Measurements from ENCODE around the gene CCDC195. TPM values are rescaled to one million over a fixed set of nuclear protein-coding genes. Genes with fewer than 3 reads are reported as not detected.
A peak's percentile ranks its signal among the peaks of the same experiment; 100 is the strongest.

The CCDC195 gene
- total RNA-seq, 1 experiment from 2014 or later = not detected

- Histone ChIP-seq H3K23me2 (ENCODE audit: insufficient read length, low read depth, low read length, poor library complexity, severe bottlenecking) (no peaks in the 10 kb centered on the region), H4K91ac (ENCODE audit: insufficient read length, low read depth, low read length) (no peak overlapping the region), H3K9me3 (ENCODE audit: control insufficient read depth, low read depth, low read length) (no peaks in the 10 kb centered on the region), H3K79me1 (ENCODE audit: insufficient read depth, low read depth, low read length, poor library complexity, severe bottlenecking) (no peaks in the 10 kb centered on the region), H3K14ac (ENCODE audit: insufficient read depth, low read length) (no peak overlapping the region), H3T11ph (ENCODE audit: low read length) (no peak overlapping the region), H3K27me3 (ENCODE audit: insufficient read depth, low read length) (no peaks in the 10 kb centered on the region), H3K4ac (ENCODE audit: low read depth, low read length) (no peak overlapping the region), H3K9ac (ENCODE audit: extremely low read depth, insufficient read length, low read length) (no peak overlapping the region), H3K4me2 (ENCODE audit: insufficient read depth, insufficient read length, low read length) (no peak overlapping the region), H3K4me1 (ENCODE audit: insufficient read depth, low read length) (no peaks in the 10 kb centered on the region; the same call in 1 of the 2 replicates), H3K23ac (ENCODE audit: insufficient read length, low read depth, low read length) (no peak overlapping the region), H3K27ac (ENCODE audit: insufficient read length, low read depth, low read length) (no peak overlapping the region), H2BK120ac (ENCODE audit: low read depth, low read length, poor library complexity, severe bottlenecking) (no peak overlapping the region), H3K56ac (ENCODE audit: insufficient read length, low read depth, low read length) (no peak overlapping the region), H2AK5ac (ENCODE audit: insufficient read length, low read length) (no peak overlapping the region), H4K8ac (replicated peaks; ENCODE audit: insufficient read length, low read depth, low read length) (no peak overlapping the region), H3K18ac (ENCODE audit: insufficient read length, low read depth, low read length) (no peak overlapping the region), H4K5ac (ENCODE audit: insufficient read length, low read depth, low read length) (no peak overlapping the region), H2BK5ac (ENCODE audit: insufficient read length, low read length) (no peak overlapping the region), H2AFZ (ENCODE audit: low read length) (no peak overlapping the region), H3K79me2 (ENCODE audit: insufficient read depth, low read length) (no peaks in the 10 kb centered on the region), H2BK12ac (ENCODE audit: insufficient read length, low read depth, low read length) (no peak overlapping the region), H4K20me1 (ENCODE audit: control insufficient read depth, insufficient read depth, insufficient read length) (no peaks in the 10 kb centered on the region), H2BK20ac (ENCODE audit: low read depth, low read length, poor library complexity, severe bottlenecking) (no peak overlapping the region), H2BK15ac (ENCODE audit: low read depth, low read length) (no peak overlapping the region)
- H3K36me3 Mint-ChIP-seq (ENCODE audit: insufficient read depth in 1 of 3, low read depth in 3 of 3) = peaks cover 2 to 7% (median 5%) of the 10 kb centered on the region in 3 experiments; a peak in 6 of 7 replicates
- H3K4me1 Mint-ChIP-seq = peaks cover 0 to 9% of the 10 kb centered on the region in 2 experiments; a peak in 2 of 4 replicates
- H3K4me3 Mint-ChIP-seq = no peak overlapping the region
- TF ChIP-seq CTCF (conservative IDR thresholded peaks at IDR 0.05) = no peak
- WGBS (ENCODE audit: extremely low coverage, insufficient read length, low lambda C conversion rate) = no CpG with 5 or more reads among the region's 12 CpGs
- H3K27ac Mint-ChIP-seq = peak overlapping the region in 1 of 3 experiments; percentile 31; a peak in 1 of 7 replicates
- peaks cover 8 to 10% of the 10 kb centered on the region in 2 experiments for H3K9me3 Mint-ChIP-seq
- DNase-seq = no peak
- H3K27me3 Mint-ChIP-seq (ENCODE audit: low read depth) = peaks cover 3% of the 10 kb centered on the region
These were observed 47.8 kb downstream of the CCDC195 start for GRCh38 chr2:224668123-224668909.

All from H9 (cell line).